WI38 (cell line): Measurements from ENCODE around the gene MEF2C.

Experiments used
- H3K4me3 ChIP-seq: 2 replicates; pipeline ENCODE4 v1.5.1; 2011; ENCODE audit warnings: low read depth, mild to moderate bottlenecking, control low read depth, low read length
- TF ChIP-seq, protein P1 (sequence below): IDR thresholded peaks from 2 replicates; pipeline ENCODE4 v1.5.1; 2012; ENCODE audit warnings: low read depth, mild to moderate bottlenecking, control low read depth, low read length

The MEF2C gene

GRCh38 chr5:88758591-88758990, 124.4 kb downstream of the MEF2C start:
- TF ChIP-seq, protein P1, sequence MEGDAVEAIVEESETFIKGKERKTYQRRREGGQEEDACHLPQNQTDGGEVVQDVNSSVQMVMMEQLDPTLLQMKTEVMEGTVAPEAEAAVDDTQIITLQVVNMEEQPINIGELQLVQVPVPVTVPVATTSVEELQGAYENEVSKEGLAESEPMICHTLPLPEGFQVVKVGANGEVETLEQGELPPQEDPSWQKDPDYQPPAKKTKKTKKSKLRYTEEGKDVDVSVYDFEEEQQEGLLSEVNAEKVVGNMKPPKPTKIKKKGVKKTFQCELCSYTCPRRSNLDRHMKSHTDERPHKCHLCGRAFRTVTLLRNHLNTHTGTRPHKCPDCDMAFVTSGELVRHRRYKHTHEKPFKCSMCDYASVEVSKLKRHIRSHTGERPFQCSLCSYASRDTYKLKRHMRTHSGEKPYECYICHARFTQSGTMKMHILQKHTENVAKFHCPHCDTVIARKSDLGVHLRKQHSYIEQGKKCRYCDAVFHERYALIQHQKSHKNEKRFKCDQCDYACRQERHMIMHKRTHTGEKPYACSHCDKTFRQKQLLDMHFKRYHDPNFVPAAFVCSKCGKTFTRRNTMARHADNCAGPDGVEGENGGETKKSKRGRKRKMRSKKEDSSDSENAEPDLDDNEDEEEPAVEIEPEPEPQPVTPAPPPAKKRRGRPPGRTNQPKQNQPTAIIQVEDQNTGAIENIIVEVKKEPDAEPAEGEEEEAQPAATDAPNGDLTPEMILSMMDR = no peak
- H3K4me3 ChIP-seq = no peak overlapping the region

DNA sequence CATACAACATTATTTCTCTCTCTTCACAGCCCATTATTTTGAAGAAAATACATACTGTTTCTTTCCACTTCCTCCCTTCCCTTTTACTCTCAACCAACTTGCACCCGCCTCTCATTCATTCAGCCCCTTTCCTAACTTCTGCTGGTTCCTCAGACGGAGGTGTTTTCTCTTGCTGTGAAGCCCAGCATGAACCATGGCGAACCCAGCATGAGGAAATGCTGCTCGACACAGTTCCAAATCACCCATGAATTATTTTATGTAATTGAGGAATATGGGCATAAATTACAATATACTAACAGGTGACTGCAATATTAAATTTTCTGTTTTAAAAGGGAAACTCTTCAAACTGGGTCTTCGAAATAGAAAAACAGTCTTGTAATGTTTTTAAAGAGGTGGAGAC, 124.8 kb downstream of the MEF2C start:
- TF ChIP-seq, protein P1 = no peak
- H3K4me3 ChIP-seq = no peak overlapping the region

- TF ChIP-seq, protein P1 = no peak
- H3K4me3 ChIP-seq = no peak overlapping the region
Measured at GRCh38 chr5:88756953-88757352, 126.0 kb downstream of the MEF2C start.

DNA sequence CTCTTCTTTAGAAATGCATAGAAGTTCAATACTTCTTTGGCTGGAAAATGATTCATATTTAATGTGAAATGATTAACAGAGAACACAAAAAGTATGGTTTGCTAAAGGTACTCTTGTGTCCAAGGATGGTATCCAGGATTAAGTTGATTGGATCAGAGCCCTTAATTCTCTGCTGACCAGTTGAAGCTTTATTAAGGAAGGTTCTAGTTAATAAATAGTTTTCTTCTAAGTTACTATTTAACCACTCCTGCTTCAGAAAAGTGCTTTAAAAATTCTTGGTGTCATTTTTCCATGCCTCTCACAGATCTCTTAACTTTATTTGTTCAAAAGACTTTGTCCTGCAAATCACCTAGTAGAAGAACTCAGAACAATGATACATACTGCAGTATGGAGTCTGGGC, 134.3 kb downstream of the MEF2C start:
- H3K4me3 ChIP-seq = no peak overlapping the region
- TF ChIP-seq, protein P1 = no peak

GRCh38 chr5:88746438-88746882, 136.5 kb downstream of the MEF2C start:
- TF ChIP-seq, protein P1 = no peak
- H3K4me3 ChIP-seq = no peak overlapping the region

DNA sequence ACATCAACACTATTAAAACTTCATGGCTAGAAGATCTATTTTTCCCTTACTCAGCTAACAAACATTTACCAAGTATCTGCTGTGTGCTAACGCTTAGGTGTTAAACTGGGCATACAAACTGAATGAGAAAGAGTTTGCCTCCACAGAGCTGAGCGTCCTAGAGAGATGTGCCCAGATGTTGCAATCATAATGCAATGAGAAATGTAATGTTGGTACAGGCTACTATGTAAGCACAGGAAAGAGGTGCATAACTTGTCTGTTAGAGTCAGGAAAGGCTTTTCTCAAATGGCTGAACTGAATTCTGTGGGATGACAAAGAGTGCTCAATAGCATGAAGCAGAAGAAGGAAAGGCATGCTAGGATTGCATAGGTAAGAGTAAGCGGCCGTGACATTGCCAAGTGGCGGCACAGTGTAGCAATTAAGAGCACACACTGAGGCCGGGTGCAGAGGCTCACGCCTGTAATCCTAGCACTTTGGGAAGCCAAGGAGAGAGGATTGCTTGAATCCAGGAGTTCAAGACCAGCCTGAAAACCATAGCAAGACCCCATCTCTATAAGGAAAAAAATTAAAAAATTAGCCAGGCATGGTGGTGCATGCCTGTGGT, 137.8 kb downstream of the MEF2C start:
- no peak overlapping the region for H3K4me3 ChIP-seq
- TF ChIP-seq, protein P1 = no peak

DNA sequence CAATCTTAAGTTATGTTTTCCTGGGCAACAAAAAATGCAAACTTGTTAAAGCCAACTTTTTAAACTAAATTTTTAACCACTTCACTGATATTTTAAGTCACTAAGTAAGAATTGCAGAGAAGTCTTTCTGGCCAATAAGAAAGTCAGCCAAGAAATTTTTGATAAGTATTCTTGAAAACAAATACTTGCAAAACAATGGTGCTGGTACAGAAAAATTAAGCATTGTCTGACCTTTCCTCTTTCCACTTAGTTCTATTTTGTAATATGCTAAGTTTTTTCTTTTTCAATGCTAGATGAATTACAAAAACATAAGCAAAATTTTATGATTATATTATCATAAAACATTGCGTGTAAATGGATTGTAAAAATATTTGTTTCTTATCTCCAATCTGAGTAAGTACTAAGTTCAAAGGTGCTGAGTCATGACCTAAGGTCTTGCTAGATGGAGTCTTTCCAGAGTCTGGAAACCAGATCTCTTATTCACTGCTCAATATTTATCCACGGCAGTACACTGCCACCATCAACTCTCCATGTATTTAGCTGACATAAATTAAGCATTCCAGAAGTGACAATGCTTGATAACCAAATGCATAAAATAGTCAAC, 139.7 kb downstream of the MEF2C start:
- TF ChIP-seq, protein P1 = no peak
- H3K4me3 ChIP-seq = no peak overlapping the region
